Nephron progenitor cell (in vitro differentiated cells): ENCODE data around the gene TFDP2.

ENCODE experiments used
- DNase-seq: peaks from one replicate; pipeline ENCODE4 v3.0.0; 2021
- H3K27ac Mint-ChIP-seq: 2 replicates; pipeline ENCODE4 v1.8.0; 2021; ENCODE audit warnings: mild to moderate bottlenecking, moderate library complexity, mixed read lengths
- H3K27me3 Mint-ChIP-seq: 2 replicates; pipeline ENCODE4 v1.8.0; 2021; ENCODE audit warnings: mild to moderate bottlenecking, low read depth, mixed read lengths; ENCODE audit not compliant: poor library complexity
- H3K36me3 Mint-ChIP-seq: 2 replicates; pipeline ENCODE4 v1.8.0; 2021; ENCODE audit warnings: low read depth, mixed read lengths
- H3K4me1 Mint-ChIP-seq: 2 replicates; pipeline ENCODE4 v1.8.0; 2021; ENCODE audit warnings: mixed read lengths
- H3K4me3 Mint-ChIP-seq: 2 replicates; pipeline ENCODE4 v1.8.0; 2021; ENCODE audit warnings: mild to moderate bottlenecking, moderate library complexity, mixed read lengths
- H3K9me3 Mint-ChIP-seq: 2 replicates; pipeline ENCODE4 v1.8.0; 2021; ENCODE audit warnings: mild to moderate bottlenecking, moderate library complexity, mixed read lengths
- TF ChIP-seq, protein P1 (sequence below): fragments of 200-600 bp; sonication (generic); IDR thresholded peaks from 2 replicates; pipeline ENCODE4 v1.5.0; 2021; ENCODE audit warnings: antibody characterized with exemption

TFDP2 gene

DNA sequence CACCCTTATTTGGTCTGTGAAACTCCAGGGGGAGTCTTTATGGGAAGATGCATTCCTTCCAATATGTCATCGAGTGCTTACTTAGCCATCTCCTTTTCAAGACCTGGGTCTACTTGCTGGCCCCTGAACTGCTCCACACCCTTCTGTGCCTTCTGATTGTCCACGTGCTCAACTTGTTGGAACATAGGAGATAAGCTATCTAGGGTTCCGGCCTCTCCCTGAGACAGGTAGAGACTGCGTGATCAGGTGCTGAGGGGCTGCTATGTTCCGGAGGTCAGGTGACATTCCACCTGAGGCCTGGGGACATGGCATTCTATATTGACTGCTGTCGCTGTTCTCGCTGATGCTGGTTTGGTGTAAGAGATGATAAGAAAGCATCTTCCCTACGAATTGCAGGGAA lies 207.3 kb downstream of the TFDP2 start:
- no peaks in the 10 kb centered on the region for H3K27me3 Mint-ChIP-seq
- H3K9me3 Mint-ChIP-seq = no peaks in the 10 kb centered on the region
- no peak overlapping the region for H3K27ac Mint-ChIP-seq
- H3K36me3 Mint-ChIP-seq = peaks cover 7% of the 10 kb centered on the region
- DNase-seq = no peak
- peaks cover 4% of the 10 kb centered on the region for H3K4me1 Mint-ChIP-seq
- H3K4me3 Mint-ChIP-seq = no peak overlapping the region
- TF ChIP-seq, protein P1, sequence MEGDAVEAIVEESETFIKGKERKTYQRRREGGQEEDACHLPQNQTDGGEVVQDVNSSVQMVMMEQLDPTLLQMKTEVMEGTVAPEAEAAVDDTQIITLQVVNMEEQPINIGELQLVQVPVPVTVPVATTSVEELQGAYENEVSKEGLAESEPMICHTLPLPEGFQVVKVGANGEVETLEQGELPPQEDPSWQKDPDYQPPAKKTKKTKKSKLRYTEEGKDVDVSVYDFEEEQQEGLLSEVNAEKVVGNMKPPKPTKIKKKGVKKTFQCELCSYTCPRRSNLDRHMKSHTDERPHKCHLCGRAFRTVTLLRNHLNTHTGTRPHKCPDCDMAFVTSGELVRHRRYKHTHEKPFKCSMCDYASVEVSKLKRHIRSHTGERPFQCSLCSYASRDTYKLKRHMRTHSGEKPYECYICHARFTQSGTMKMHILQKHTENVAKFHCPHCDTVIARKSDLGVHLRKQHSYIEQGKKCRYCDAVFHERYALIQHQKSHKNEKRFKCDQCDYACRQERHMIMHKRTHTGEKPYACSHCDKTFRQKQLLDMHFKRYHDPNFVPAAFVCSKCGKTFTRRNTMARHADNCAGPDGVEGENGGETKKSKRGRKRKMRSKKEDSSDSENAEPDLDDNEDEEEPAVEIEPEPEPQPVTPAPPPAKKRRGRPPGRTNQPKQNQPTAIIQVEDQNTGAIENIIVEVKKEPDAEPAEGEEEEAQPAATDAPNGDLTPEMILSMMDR = no peak

DNA sequence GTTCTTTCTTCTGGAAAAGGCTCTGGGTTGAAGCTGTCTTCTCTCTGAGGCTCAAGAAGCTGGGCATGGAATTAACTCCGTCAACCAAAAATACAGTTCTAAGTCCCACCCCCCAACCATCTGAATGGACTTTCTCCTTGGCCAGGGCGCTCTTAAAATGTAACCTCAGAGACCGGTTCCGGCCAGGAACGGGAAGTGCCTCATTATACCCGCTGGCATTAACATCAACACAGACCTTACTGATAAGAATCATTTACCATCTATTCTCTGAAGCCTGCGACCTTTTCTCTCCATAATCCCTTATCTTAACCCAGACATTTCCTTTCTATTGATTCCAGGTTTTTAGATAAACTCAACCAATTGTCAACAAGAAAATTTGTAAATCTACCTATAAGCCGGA lies 208.3 kb downstream of the TFDP2 start:
- peaks cover 4% of the 10 kb centered on the region for H3K4me1 Mint-ChIP-seq
- no peak overlapping the region for H3K4me3 Mint-ChIP-seq
- peaks cover 7% of the 10 kb centered on the region for H3K36me3 Mint-ChIP-seq
- H3K27ac Mint-ChIP-seq = peak overlapping the region; percentile 88
- no peaks in the 10 kb centered on the region for H3K9me3 Mint-ChIP-seq
- TF ChIP-seq, protein P1 = no peak
- no peaks in the 10 kb centered on the region for H3K27me3 Mint-ChIP-seq
- DNase-seq = no peak

DNA sequence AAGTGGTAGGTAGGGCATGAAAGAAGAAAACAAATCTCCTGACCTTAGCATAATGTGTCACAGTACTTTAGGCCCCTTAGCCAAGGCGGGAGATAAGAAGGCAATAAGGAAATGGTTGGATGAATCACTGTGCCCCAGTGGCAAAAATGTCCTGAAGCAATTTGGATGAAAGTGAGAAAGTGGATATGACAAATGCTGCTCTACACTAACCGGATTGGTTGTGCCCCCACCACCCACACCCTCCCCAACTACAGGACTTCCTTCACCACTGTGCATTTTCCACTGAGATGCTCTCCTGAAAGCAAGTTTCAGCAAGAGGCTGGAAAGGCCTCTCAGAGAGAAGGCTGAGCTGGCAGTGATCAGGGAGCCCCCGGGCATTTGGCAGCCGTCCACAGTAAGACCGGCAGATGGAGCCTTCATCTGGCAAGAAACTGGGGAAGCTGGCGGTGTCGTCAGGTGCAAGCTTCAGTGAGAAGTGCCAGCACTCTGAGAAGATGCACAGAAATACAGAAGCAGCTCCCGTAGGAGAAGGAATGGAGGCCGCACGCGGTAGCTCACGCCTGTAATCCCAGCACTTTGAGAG lies 209.1 kb downstream of the TFDP2 start:
- Mint-ChIP-seq H3K36me3 (peaks cover 7% of the 10 kb centered on the region), H3K27ac (no peak overlapping the region), H3K9me3 (no peaks in the 10 kb centered on the region), H3K4me1 (no peaks in the 10 kb centered on the region), H3K4me3 (no peak overlapping the region), H3K27me3 (no peaks in the 10 kb centered on the region)
- no peak for DNase-seq
- TF ChIP-seq, protein P1 = no peak

DNA sequence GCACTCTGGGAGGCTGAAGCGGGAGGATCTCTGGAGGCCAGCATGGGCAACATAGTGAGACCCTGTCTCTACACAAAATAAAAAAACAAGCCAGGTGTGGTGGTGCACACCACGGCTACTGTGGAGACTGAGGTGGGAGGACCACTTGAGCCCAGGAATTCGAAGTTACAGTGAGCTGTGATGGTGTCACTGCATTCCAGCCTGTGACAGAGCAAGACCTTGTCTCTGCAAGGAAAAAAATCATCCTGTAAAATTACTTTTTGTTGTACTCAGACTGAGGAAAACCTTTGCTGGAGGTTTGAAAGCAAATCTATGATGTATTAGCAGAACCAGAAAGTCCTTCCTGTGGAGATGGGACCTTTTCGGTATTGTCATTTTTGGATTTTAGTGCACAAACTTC lies 209.6 kb downstream of the TFDP2 start:
- no peak for DNase-seq
- Mint-ChIP-seq H3K27me3 (no peaks in the 10 kb centered on the region), H3K27ac (no peak overlapping the region)

DNA sequence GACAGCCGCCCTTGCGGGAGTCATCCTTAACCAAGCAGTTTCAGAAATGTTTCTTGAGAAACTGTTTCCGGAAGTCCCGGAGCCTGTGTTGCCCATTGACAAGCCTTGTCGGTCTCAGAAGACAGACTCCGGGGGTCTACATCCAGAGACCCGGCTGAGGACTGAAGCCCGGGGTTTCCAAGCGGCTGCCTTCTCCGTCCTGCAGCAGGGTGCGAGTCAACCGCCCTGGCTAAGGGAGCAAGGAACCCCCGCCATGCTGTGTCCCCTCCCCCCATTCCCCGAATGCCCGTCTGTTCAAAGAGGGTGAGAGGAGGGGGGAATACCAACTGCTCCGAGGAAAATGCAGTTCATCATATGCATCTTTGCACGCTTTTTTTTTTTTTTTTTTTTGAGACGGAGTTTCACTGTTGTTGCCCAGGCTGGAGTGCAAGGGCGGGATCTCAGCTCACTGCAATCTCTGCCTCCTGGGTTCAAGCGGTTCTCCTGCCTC lies 211.3 kb downstream of the TFDP2 start:
- TF ChIP-seq, protein P1 = no peak
- Mint-ChIP-seq H3K27me3 (peaks cover 7% of the 10 kb centered on the region), H3K4me1 (peaks cover 9% of the 10 kb centered on the region), H3K9me3 (no peaks in the 10 kb centered on the region), H3K27ac (no peak overlapping the region), H3K4me3 (no peak overlapping the region), H3K36me3 (no peaks in the 10 kb centered on the region)
- DNase-seq = no peak

More for the DNA sequence above, 209.6 kb downstream of the TFDP2 start:
- H3K4me3 Mint-ChIP-seq = no peak overlapping the region
- no peaks in the 10 kb centered on the region for H3K9me3 Mint-ChIP-seq
- TF ChIP-seq, protein P1 = no peak
- peaks cover 6% of the 10 kb centered on the region for H3K36me3 Mint-ChIP-seq
- H3K4me1 Mint-ChIP-seq = no peaks in the 10 kb centered on the region

DNA sequence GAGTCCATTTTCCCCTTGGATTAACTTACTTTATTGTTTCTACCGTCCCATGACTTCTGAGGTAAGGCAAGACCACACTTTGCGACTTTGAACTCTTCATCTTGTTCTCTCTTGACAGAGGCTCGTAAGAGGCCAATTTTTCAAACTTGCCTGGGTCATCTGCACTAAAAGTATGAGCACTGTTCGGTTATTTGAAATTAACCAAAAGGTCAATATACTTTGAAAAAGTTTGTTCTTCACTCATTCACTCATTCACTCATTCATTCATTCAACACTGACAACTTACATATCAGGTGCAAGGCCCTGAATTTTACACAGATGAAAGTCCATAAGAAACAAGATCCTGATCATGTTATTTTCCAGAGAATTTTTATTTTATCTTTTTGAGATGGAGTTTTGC lies 215.0 kb downstream of the TFDP2 start:
- no peak for DNase-seq
- peaks cover 7% of the 10 kb centered on the region for H3K27me3 Mint-ChIP-seq
- peaks cover 9% of the 10 kb centered on the region for H3K4me1 Mint-ChIP-seq
- H3K4me3 Mint-ChIP-seq = no peak overlapping the region
- H3K9me3 Mint-ChIP-seq = no peaks in the 10 kb centered on the region
- H3K36me3 Mint-ChIP-seq = peaks cover 5% of the 10 kb centered on the region
- no peak overlapping the region for H3K27ac Mint-ChIP-seq
- TF ChIP-seq, protein P1 = no peak
